CD4-positive, alpha-beta T cell (primary cell): ENCODE results near the gene SLC38A10. TPM values are rescaled to one million over a fixed set of nuclear protein-coding genes. Genes with fewer than 3 reads are reported as not detected.

Source experiments
- ATAC-seq: fragments of 200-7000 bp; cut with Tn5 transposase; one replicate; pipeline ENCODE4 v1.10.0; 2022; ENCODE audit warnings: mild to moderate bottlenecking; ENCODE audit not compliant: poor library complexity
- CTCF ChIA-PET: fragments of 350-600 bp; sonication (Branson Sonifier 250); formaldehyde crosslinking; loops from one replicate; lab custom pipeline; 2021; ENCODE audit warnings: antibody characterized with exemption, inconsistent platforms; lab: Charles Lee
- POLR2A ChIA-PET: fragments of 350-600 bp; sonication (Branson Sonifier 250); formaldehyde crosslinking; loops from one replicate; lab custom pipeline; 2021; ENCODE audit warnings: antibody characterized with exemption, inconsistent platforms; lab: Charles Lee
- DNase-seq, 14 experiments: peaks; one replicate each; pipeline ENCODE4 v3.0.0-alpha.2; 2013 to 2020; ENCODE audit warnings: mixed read lengths in 2 of 14
- H3K27ac ChIP-seq, 2 donors: one replicate each; pipeline versions ENCODE4 v1.5.1 to v1.7.0; 2013; ENCODE audit warnings: low read length in 2 of 2, low read depth in 1 of 2, mild to moderate bottlenecking in 1 of 2
- H3K27me3 ChIP-seq, 2 experiments: 1 replicate in 1 of 2; 2 replicates in 1 of 2; pipeline versions ENCODE4 v1.6.1 to v1.7.0; 2013; ENCODE audit warnings: low read length in 2 of 2, control low read depth in 1 of 2, mild to moderate bottlenecking in 1 of 2, moderate library complexity in 1 of 2; ENCODE audit not compliant: insufficient read depth in 2 of 2, control insufficient read depth in 1 of 2
- H3K36me3 ChIP-seq: one replicate; pipeline ENCODE4 v1.6.1; 2013; ENCODE audit warnings: low read length, control low read depth; ENCODE audit not compliant: insufficient read depth
- H3K4me1 ChIP-seq: one replicate; pipeline ENCODE4 v1.6.1; 2013; ENCODE audit warnings: low read length, control low read depth; ENCODE audit not compliant: insufficient read depth
- H3K4me3 ChIP-seq: one replicate; pipeline ENCODE4 v1.5.1; 2013; ENCODE audit warnings: mild to moderate bottlenecking, low read length, moderate library complexity
- H3K9me3 ChIP-seq, 2 experiments: 1 replicate in 1 of 2; 2 replicates in 1 of 2; pipeline versions ENCODE4 v1.6.1 to v1.7.0; 2013; ENCODE audit warnings: low read length in 2 of 2, mild to moderate bottlenecking in 2 of 2, control low read depth in 1 of 2, moderate library complexity in 1 of 2; ENCODE audit not compliant: control insufficient read depth in 1 of 2, insufficient read depth in 1 of 2
- H3K27ac Mint-ChIP-seq: one replicate; pipeline ENCODE4 v1.8.0; 2020; ENCODE audit warnings: mixed read lengths
- H3K27me3 Mint-ChIP-seq: one replicate; pipeline ENCODE4 v1.8.0; 2021; ENCODE audit warnings: mixed read lengths
- H3K36me3 Mint-ChIP-seq: one replicate; pipeline ENCODE4 v1.8.0; 2021; ENCODE audit warnings: low read depth, mixed read lengths
- H3K4me1 Mint-ChIP-seq: one replicate; pipeline ENCODE4 v1.8.0; 2021; ENCODE audit warnings: low read depth, mixed read lengths
- H3K4me3 Mint-ChIP-seq: one replicate; pipeline ENCODE4 v1.8.0; 2020; ENCODE audit warnings: mild to moderate bottlenecking, mixed read lengths
- H3K9me3 Mint-ChIP-seq: one replicate; pipeline ENCODE4 v1.8.0; 2020; ENCODE audit warnings: mixed read lengths
- CTCF ChIP-seq: fragments of 200-600 bp; IDR thresholded peaks from one replicate; pipeline ENCODE4 v1.8.0; 2022; ENCODE audit warnings: antibody characterized with exemption, mild to moderate bottlenecking
- intact Hi-C, 2 experiments: fragments of 100-400 bp; cut with DNase I in 1 of 2; cut with micrococcal nuclease in 1 of 2; formaldehyde crosslinking; loops; one replicate each; pipeline versions ENCODE4 v1.15.1 to v1.9.0; 2023 to 2025; cut with DNase I, micrococcal nuclease
- total RNA-seq, 174 experiments: library from RNA in 2 of 174; stranded (reverse) in 2 of 174; gene quantifications; one replicate each; pipeline ENCODE4 v1.2.3 and lab custom pipeline; 2021 to 2026

Gene SLC38A10
- total RNA-seq, 2 experiments from 2014 or later: 22.8 to 26.4 TPM

GRCh38 chr17:81251709-81252301 lies 43.3 kb downstream of the SLC38A10 start:
- no peak overlapping the region for H3K27ac Mint-ChIP-seq
- peak in 1 of 14 experiments; percentile 21 for DNase-seq
- H3K9me3 ChIP-seq: no peaks in the 10 kb centered on the region
- peaks cover 41% of the 10 kb centered on the region for H3K36me3 ChIP-seq
- H3K27me3 Mint-ChIP-seq: no peaks in the 10 kb centered on the region
- TF ChIP-seq CTCF: no peak
- intact Hi-C loops: loop anchor here (2.0 to 5.0 kb wide), 3 partner anchors 45 to 71 kb away; partner anchors contain the start of gene SLC38A10 (in 1 of the 2)
- CTCF ChIA-PET: no interaction called here
- peaks cover 23% of the 10 kb centered on the region for H3K36me3 Mint-ChIP-seq
- H3K4me3 ChIP-seq: no peak overlapping the region
- H3K27ac ChIP-seq: no peak overlapping the region
- H3K4me1 ChIP-seq: no peaks in the 10 kb centered on the region
- peaks cover 11% of the 10 kb centered on the region for H3K4me1 Mint-ChIP-seq
- H3K27me3 ChIP-seq: no peaks in the 10 kb centered on the region
- POLR2A ChIA-PET: no interaction called here
- H3K4me3 Mint-ChIP-seq: no peak overlapping the region
- no peak for ATAC-seq
- H3K9me3 Mint-ChIP-seq: no peaks in the 10 kb centered on the region

GRCh38 chr17:81251094-81251708 lies 43.9 kb downstream of the SLC38A10 start:
- Mint-ChIP-seq H3K27me3 (no peaks in the 10 kb centered on the region), H3K9me3 (no peaks in the 10 kb centered on the region), H3K4me3 (no peak overlapping the region), H3K4me1 (peaks cover 11% of the 10 kb centered on the region), H3K27ac (no peak overlapping the region), H3K36me3 (peaks cover 23% of the 10 kb centered on the region)
- TF ChIP-seq CTCF: no peak
- ATAC-seq: no peak
- Histone ChIP-seq H3K36me3 (peaks cover 41% of the 10 kb centered on the region), H3K27me3 (no peaks in the 10 kb centered on the region), H3K9me3 (no peaks in the 10 kb centered on the region), H3K4me3 (no peak overlapping the region), H3K4me1 (no peaks in the 10 kb centered on the region), H3K27ac (no peak overlapping the region)
- ChIA-PET CTCF (no interaction called here), POLR2A (interaction anchor here (0.7 kb wide), 1 partner anchor 12 kb away, joined by 3 read pairs; the partner anchor contains the start of gene NDUFAF8)
- intact Hi-C loops: loop anchor here in 1 of 2 experiments (5.0 kb wide), 1 partner anchor 46 kb away; the partner anchor contains the start of gene SLC38A10
- no peak for DNase-seq

GRCh38 chr17:81250286-81251093 lies 44.6 kb downstream of the SLC38A10 start:
- Mint-ChIP-seq H3K27me3 (no peaks in the 10 kb centered on the region), H3K9me3 (no peaks in the 10 kb centered on the region), H3K4me1 (peaks cover 11% of the 10 kb centered on the region), H3K4me3 (no peak overlapping the region), H3K27ac (no peak overlapping the region), H3K36me3 (peaks cover 23% of the 10 kb centered on the region)
- Histone ChIP-seq H3K36me3 (peaks cover 40% of the 10 kb centered on the region), H3K4me3 (no peak overlapping the region), H3K27ac (no peak overlapping the region), H3K9me3 (no peaks in the 10 kb centered on the region), H3K27me3 (no peaks in the 10 kb centered on the region), H3K4me1 (no peaks in the 10 kb centered on the region)
- TF ChIP-seq CTCF: no peak
- intact Hi-C loops: loop anchor here in 1 of 2 experiments (5.0 kb wide), 1 partner anchor 47 kb away; the partner anchor contains the start of gene SLC38A10
- ATAC-seq (no peak), DNase-seq (no peak)
- POLR2A ChIA-PET: interaction anchor here (0.7 kb wide), 1 partner anchor 11 kb away, joined by 3 read pairs; the partner anchor contains the start of gene NDUFAF8
- CTCF ChIA-PET: no interaction called here
